ENCODE measurements around the gene ABCB10. TPM values are rescaled to one million over a fixed set of nuclear protein-coding genes. Genes with fewer than 3 reads are reported as not detected.

Gene ABCB10
- total RNA-seq, 2 donors from 2014 or later, result 14.6 to 18.1 TPM

GRCh38 chr1:229593800-229594199 is 35.3 kb upstream of the ABCB10 start:
- Mint-ChIP-seq H3K36me3 (ENCODE audit: low read depth) (peaks cover 20% of the 10 kb centered on the region), H3K9me3 (no peaks in the 10 kb centered on the region), H3K4me3 (no peak overlapping the region), H3K27me3 (ENCODE audit: insufficient read depth) (no peaks in the 10 kb centered on the region), H3K4me1 (no peaks in the 10 kb centered on the region), H3K27ac (peak overlapping the region; percentile 33)
- Histone ChIP-seq H3K4me1 (ENCODE audit: control insufficient read depth, insufficient read depth, low read length) (no peaks in the 10 kb centered on the region), H3K27me3 (ENCODE audit: control insufficient read depth, insufficient read depth, low read length, poor library complexity, severe bottlenecking) (no peaks in the 10 kb centered on the region), H3K4me3 (ENCODE audit: low read length) (no peak overlapping the region), H3K9ac (ENCODE audit: extremely low read depth, low read length, poor library complexity, severe bottlenecking) (no peak overlapping the region), H3K36me3 (ENCODE audit: control insufficient read depth, insufficient read depth, low read length) (peaks cover 19% of the 10 kb centered on the region), H3K27ac (ENCODE audit: low read depth, low read length) (no peak overlapping the region), H3K9me3 (ENCODE audit: control insufficient read depth, low read length) (no peaks in the 10 kb centered on the region)
- DNase-seq, result no peak
- WGBS, 2 experiments (ENCODE audit: insufficient coverage in 1 of 2, insufficient read length in 1 of 2), result 93 to 100% methylated on average over 3 to 12 of the region's 12 CpGs
- no peak for TF ChIP-seq CTCF (conservative IDR thresholded peaks at IDR 0.05)

DNA sequence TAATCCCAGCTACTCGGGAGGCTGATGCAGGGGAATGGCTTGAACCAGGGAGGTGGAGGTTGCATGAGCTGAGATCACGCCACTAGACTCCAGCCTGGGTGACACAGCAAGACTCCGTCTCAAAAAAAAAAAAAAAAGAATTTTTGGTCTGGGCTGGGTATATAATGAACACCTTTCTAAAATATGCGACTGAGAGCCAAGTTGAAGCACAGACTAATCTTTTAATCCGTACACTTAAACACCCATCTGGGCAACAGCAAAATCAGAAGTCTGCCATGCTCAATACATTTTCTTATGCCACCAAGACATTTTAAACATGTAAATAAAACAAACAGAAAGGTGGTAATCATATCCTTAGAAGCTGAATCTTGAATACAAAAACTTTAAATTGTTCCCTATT is 31.6 kb upstream of the ABCB10 start:
- TF ChIP-seq CTCF (conservative IDR thresholded peaks at IDR 0.05), result no peak
- no peaks in the 10 kb centered on the region for H3K9me3 Mint-ChIP-seq
- no peaks in the 10 kb centered on the region for H3K27me3 ChIP-seq (ENCODE audit: control insufficient read depth, insufficient read depth, low read length, poor library complexity, severe bottlenecking)
- H3K4me3 Mint-ChIP-seq, result no peak overlapping the region
- H3K4me3 ChIP-seq (ENCODE audit: low read length), result no peak overlapping the region
- 95 to 100% methylated on average over 2 to 5 of the region's 5 CpGs for WGBS, 2 experiments (ENCODE audit: insufficient coverage in 1 of 2, insufficient read length in 1 of 2)
- DNase-seq, result no peak
- H3K4me1 Mint-ChIP-seq, result no peaks in the 10 kb centered on the region
- peaks cover 15% of the 10 kb centered on the region for H3K36me3 Mint-ChIP-seq (ENCODE audit: low read depth)
- H3K9ac ChIP-seq (ENCODE audit: extremely low read depth, low read length, poor library complexity, severe bottlenecking), result no peak overlapping the region
- no peaks in the 10 kb centered on the region for H3K9me3 ChIP-seq (ENCODE audit: control insufficient read depth, low read length)
- no peaks in the 10 kb centered on the region for H3K4me1 ChIP-seq (ENCODE audit: control insufficient read depth, insufficient read depth, low read length)
- no peak overlapping the region for H3K27ac ChIP-seq (ENCODE audit: low read depth, low read length)
- H3K27me3 Mint-ChIP-seq (ENCODE audit: insufficient read depth), result no peaks in the 10 kb centered on the region
- H3K36me3 ChIP-seq (ENCODE audit: control insufficient read depth, insufficient read depth, low read length), result peaks cover 15% of the 10 kb centered on the region
- H3K27ac Mint-ChIP-seq, result no peak overlapping the region

DNA sequence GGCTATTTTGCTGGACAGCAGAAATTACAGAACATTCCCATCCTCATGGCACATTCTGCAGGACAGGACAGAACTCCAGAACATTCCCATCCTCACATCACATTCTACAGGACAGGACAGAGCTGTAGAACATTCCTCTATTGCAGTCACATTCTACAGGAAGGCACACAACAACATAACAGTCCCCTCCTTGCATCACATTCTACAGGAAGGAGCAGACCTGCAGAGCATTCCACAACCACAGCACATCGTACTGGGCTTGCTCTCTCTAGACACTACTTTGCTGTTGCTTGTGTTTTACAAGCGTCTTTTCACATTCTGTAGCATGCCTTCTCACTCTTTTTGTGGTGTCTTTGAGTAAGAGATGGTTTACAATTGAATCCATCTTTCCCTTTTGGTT is 26.8 kb upstream of the ABCB10 start:
- no peak for DNase-seq
- TF ChIP-seq CTCF (conservative IDR thresholded peaks at IDR 0.05), result no peak
- H3K4me3 ChIP-seq (ENCODE audit: low read length), result no peak overlapping the region
- no peak overlapping the region for H3K27ac ChIP-seq (ENCODE audit: low read depth, low read length)
- Mint-ChIP-seq H3K36me3 (ENCODE audit: low read depth) (no peaks in the 10 kb centered on the region), H3K4me3 (no peak overlapping the region), H3K27me3 (ENCODE audit: insufficient read depth) (no peaks in the 10 kb centered on the region), H3K9me3 (no peaks in the 10 kb centered on the region), H3K4me1 (peaks cover 6% of the 10 kb centered on the region), H3K27ac (no peak overlapping the region)
- 84 to 87% methylated on average over 2 of the region's 2 CpGs for WGBS, 2 experiments (ENCODE audit: insufficient coverage in 1 of 2, insufficient read length in 1 of 2)
- H3K9me3 ChIP-seq (ENCODE audit: control insufficient read depth, low read length), result no peaks in the 10 kb centered on the region
- no peak overlapping the region for H3K9ac ChIP-seq (ENCODE audit: extremely low read depth, low read length, poor library complexity, severe bottlenecking)
- no peaks in the 10 kb centered on the region for H3K36me3 ChIP-seq (ENCODE audit: control insufficient read depth, insufficient read depth, low read length)
- no peaks in the 10 kb centered on the region for H3K27me3 ChIP-seq (ENCODE audit: control insufficient read depth, insufficient read depth, low read length, poor library complexity, severe bottlenecking)
- H3K4me1 ChIP-seq (ENCODE audit: control insufficient read depth, insufficient read depth, low read length), result no peaks in the 10 kb centered on the region
